Suppressor macrophage (primary cell): Measurements from ENCODE around the gene AMPD2.
A peak's percentile ranks its signal among the peaks of the same experiment; 100 is the strongest.

Experiments
- DNase-seq, 4 experiments: peaks; one replicate each; pipeline ENCODE4 v3.0.0-alpha.2; 2020 to 2022
- total RNA-seq, 17 experiments: gene quantifications; one replicate each; lab custom pipeline; 2026; ENCODE audit warnings: mixed read lengths in 6 of 17, inconsistent platforms in 3 of 17; lab: John Stamatoyannopoulos, UW

The AMPD2 gene
- total RNA-seq: 55.8 to 116 (median 88.6) reads per million in 17 experiments

DNA sequence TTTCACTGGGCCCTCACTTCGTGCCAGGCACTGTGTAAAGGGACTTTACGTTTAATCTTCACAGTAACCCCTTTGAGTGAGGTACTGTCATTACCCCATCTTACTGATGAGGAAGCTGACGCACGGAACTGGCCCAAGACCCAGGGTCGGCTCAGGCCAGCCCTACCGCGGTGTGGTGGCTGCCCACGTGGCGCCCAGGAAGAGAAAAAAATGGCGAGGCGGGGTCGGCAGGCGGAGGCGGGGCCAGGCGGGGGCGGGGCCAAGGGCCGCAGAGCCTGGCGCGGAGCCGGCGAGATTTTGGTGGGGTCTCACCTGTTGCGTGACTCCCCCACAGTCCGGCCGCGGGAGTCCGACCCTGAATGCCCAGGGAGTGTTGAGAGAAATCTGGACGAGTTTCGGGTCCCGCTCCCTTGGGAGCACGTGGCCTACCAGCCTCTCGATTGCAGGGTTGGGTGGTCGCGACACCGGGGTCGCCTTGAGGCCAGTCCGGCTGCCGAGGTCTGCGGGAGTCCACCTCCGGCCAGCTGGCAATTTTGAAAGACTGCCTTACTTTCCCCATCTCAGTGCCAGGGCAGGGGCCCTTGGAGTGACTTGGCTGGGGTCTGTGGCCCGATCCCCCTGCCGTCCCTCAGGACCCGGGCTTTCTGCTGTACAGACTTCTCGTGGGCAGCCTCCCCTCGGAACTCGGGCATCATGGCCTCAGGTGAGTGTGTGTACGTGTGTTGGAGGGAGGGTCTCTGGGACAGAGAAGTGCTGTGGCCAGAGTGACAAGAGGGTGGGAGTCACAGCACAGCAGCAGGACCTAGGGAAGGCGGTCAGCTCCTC is at the start of gene AMPD2, which contains the start of gene GNAT2:
TSS of gene AMPD2 (plus strand) at position 262 of the 825 bp plus-strand sequence. CDS start 1,339 bp downstream, outside the sequence.
TSS of gene GNAT2 (minus strand) at position 41 of the 825 bp plus-strand sequence. CDS start 6,746 bp downstream, outside the sequence.
- peak; percentile 94 to 98 (median 96) for DNase-seq

DNA sequence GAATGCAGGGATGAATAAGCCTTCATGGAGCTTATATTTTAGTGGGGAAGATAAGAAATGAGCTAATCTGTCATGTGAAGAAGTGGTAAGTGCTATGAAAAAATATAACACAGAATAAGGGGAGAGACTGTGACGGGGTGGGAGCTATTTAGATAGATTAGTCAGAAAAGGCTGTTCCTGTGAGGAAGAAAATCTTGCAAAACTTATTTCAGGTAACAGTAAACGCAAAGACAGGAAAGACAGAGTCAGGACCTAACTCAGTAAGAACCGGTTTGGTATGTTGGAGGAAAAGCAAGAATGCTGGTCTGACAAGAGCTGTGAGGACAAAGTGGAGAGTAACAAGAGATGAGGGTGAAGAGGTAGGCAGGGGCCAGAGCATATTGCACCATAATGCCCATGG is 49.2 kb upstream of the AMPD2 start:
- no peak for DNase-seq

DNA sequence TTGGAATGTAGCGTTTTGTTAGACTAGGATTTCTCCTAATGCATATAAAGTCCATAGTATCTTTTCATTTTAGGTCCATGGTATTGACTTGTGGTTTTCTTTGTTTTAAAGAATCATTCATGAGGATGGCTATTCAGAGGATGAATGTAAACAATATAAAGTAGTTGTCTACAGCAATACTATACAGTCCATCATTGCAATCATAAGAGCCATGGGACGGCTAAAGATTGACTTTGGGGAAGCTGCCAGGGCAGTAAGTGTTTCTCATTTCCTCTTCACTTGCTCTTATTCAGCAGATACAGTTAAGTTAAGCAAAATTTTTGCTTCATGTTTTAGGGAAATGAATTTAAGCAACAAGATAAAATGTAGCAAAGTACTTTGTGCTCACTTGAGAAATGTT is 45.9 kb upstream of the AMPD2 start:
- DNase-seq: peak; percentile 68 to 88 (median 82)

DNA sequence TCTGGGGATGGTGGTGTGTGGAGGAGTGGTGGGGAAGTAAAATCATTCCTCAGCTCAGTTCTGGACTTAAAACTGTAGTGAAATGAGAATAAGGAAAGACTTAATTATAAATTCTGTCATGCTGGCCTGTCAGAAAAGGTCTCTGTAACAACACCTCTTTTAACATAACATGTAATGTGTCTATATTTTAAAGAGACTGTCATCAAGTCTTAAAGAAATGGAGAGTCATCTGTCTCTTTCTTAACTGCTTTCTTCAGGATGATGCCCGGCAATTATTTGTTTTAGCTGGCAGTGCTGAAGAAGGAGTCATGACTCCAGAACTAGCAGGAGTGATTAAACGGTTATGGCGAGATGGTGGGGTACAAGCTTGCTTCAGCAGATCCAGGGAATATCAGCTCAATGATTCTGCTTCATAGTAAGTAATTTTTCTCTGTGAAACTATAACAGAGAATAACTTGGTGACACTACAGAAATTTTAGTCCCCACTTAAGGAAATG is 40.6 kb upstream of the AMPD2 start:
- no peak for DNase-seq

DNA sequence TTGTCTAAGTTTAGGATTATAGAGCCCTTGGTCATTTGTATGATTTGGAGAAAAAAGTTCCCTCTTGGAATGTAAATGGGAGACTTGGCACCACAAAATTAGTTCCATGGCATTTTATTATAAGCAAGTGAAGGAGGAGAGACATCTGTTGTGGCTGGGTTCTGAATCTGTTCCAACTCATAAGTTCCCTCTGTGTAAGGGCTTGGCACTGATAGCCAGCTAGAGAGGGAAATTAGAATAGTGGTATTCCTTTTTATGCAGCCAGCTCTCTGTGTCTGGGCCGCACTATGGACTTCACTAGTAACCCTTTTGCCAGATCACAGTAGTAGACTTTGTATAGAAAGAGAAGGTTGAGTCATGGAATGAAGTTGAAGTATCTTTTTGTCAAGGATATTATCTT is 40.1 kb upstream of the AMPD2 start:
- DNase-seq: no peak

DNA sequence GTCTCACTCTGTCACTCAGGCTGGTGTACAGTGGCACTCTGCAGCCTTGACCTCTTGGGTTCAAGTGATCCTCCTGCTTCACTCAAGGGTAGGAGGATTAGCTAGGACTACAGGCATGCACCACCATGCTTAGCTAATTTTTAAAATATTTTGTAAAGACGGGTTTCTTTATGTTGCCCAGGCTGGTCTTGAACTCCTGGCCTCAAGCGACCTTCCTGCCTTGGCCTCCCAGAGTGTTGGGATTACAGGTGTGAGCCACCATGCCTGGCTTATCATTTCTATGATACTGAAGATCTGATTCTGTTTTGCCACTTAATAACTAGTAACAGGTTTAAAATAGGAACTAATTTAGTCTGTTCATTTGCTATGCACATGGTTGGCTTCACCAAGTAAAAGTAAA is 37.6 kb upstream of the AMPD2 start:
- no peak for DNase-seq

DNA sequence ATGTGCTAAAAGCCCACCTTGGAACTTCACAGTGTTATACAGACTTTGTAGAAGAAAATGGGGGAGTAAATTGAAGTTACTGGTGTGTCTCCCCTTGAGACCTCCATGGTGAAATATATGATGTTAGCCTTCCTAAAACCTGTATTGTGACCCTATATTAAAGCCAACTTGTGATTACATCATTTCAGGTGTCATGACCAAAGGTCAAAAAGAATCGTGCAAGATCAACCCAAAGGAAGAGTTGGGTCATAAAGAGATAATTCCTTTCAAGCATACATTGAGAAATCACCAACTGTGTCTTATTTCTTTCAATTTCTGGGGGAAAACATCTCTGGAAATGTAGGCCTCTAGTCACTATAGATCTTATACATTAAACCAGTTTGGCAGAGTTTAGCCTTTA is 34.9 kb upstream of the AMPD2 start:
- DNase-seq: no peak

DNA sequence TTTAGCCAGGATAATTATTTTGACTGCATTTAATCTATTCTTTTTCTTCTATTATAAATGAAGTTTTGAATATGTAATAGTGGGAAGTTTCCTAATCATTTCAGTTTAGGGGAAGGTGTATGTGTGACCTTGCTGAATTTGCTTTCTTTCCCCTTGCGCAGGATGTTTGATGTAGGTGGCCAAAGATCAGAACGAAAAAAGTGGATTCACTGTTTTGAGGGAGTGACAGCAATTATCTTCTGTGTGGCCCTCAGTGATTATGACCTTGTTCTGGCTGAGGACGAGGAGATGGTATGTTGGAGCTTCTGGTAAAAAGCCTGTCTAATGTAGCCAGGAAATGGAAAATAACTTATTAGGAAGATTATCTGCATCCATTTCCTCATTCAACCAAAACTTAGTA is 33.6 kb upstream of the AMPD2 start:
- no peak for DNase-seq

DNA sequence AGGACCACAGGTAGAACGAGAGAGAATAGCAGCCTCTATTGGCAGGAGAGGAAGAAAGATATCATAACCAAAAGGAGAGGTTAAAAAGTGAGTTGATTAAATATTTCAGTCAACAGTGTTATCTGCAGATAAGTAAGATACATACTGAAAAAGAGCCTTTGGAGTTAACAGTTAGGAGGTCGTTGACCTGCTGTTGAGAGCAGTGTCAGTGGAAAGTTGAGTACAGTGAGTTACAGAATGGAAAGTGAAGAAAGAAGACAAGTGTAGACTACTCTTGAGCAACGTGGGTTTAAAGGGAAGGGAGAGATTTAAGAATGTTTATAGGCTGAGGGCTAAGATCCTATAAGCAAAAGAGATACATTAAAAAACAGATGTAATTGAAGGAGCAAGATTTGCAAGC is 30.5 kb upstream of the AMPD2 start:
- no peak for DNase-seq

DNA sequence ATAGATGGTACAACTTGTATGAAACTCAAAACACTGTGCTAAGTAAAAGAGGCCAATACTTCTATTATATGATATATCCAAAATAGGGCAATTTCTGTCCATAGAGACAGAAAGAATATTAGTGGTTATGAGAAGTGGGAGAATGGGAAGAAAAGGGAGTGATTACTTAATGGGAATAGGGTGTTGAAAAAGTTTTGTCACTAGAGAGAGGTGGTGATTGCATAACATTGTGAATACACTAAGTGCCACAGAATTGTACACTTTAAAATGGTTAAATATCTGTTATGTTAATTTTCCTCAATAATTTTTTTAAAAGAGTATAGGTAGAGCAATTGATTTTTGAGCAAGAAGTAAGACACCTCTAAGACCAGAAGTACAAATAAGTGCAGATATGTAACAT is 30.0 kb upstream of the AMPD2 start:
- no peak for DNase-seq

DNA sequence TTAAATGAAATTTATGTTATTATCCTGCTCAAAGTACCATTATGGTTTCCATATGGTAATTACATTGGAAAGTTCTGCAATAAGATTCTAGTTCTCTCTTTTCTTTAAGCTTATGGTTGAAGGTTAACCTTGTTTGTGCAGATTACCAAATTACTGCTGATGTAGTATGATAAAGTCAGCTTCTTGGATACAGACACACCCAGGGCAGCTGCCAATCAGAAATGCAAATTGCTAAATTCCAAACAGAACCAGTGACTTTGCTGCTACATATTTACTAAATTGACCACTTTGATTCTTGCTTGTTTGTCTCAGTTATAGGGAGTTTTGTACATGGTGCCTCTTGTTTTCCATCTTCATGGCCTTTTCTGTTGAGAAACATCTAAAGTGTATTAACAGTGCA is 26.7 kb upstream of the AMPD2 start:
- DNase-seq: no peak

DNA sequence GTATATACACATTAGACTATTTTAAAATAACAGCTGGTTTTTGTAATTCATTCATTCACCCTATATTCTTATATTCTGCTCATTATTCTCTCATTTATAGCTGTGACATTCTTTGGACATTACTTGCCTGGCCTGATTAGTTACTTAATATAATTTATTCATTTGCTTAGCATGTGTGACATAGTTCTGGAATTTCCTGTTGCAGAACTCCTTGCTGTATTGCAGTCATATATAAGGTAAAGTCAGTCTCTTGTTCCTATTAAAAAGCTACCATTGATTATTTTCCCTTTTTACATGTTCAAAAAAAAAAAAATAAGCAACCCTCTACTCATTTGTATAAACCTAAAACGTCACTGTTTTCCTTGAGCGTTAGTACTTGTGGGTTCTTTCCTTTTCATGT is 24.1 kb upstream of the AMPD2 start:
- DNase-seq: no peak

DNA sequence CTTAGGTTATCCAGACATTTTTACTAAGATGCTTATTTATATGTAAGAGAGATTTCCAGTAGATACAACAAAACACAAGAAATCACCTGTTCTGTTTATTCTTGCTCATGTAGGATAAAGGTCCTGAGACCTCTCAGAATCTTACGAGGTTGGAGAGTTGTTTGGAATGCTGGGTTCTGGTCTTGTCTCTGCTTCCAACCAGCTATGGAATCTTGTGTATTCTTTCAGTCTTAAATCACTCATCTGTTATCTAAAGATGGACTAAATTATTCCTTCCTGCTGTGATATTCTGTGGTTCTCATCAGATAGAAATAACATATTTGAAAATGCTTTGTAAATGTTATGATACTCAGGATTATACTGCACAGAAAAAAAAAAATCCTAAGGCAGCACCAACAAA is 21.5 kb upstream of the AMPD2 start:
- no peak for DNase-seq

DNA sequence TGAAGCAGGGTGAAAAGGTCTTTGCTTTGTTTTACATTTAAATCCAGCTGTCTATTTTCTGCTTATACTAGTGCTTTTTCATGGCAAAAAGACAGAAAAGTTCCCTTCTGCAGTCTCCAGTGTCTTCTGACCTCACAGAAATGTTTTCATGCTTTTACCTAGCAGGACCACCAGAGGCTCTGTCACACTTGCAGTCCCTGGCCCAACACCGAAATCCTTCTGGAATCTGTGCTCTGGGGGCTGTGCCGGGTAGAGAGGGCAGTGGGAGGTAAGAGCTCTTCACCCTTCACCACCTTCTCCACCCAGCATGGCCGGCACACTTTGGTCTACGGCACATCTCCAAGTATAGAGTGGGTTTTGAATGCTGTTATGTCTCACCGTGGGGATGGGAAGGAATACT is 21.0 kb upstream of the AMPD2 start:
- no peak for DNase-seq

DNA sequence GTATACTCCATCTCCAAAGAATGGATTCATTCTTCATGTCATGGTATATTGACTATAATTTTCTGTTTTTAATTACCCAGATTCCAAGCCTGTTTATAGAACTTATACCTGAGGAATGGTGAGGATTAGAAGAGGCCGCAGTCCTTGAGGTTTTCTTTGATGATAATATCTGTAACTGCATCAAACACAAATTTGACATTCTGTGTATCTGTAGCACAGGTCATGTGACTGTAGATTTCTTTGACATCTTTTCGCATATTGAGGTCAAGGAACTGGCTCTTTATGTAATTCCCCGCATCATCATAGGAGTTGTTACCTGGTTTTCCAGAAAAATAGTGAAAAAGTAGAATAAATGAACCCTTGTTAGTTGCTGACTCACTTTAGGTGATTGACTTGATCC is 16.4 kb upstream of the AMPD2 start:
- no peak for DNase-seq

DNA sequence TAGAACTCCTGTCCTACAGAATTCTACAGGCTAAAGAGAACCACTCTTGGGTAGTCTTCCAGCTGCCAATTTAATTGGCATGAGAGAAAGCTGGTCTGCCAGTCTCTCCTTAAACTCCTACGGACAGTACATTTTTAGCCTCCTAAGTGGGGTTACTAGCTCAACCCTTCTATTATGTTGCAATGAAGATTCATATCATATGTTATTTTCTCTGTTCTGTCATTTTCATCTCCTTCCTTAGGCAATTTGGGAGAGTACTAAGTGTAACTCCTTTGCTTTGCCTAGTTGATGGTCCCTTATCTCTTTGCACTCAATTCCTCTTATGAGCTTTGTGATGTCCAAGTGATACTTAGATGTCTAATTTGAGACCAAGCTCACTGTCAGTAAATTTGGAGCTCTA is 14.3 kb upstream of the AMPD2 start:
- no peak for DNase-seq

DNA sequence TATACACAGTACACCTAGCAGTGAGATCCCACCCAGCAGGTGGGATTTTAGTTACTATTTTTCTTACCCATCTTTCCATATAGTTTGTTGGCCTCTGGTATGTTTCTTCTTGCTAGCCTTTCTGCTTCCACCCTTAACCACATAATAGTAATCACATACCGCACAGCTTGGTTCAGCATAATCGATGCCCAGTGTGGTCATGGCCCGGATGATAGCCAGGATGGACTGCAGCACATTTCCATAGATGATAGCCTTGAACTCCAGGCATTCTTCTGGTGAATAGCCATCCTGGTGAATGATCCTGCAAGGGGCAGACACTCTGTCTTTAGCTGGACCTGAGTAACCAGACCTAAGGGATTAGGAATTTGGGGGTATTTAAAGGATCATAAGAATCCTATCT is 9.8 kb upstream of the AMPD2 start:
- no peak for DNase-seq

DNA sequence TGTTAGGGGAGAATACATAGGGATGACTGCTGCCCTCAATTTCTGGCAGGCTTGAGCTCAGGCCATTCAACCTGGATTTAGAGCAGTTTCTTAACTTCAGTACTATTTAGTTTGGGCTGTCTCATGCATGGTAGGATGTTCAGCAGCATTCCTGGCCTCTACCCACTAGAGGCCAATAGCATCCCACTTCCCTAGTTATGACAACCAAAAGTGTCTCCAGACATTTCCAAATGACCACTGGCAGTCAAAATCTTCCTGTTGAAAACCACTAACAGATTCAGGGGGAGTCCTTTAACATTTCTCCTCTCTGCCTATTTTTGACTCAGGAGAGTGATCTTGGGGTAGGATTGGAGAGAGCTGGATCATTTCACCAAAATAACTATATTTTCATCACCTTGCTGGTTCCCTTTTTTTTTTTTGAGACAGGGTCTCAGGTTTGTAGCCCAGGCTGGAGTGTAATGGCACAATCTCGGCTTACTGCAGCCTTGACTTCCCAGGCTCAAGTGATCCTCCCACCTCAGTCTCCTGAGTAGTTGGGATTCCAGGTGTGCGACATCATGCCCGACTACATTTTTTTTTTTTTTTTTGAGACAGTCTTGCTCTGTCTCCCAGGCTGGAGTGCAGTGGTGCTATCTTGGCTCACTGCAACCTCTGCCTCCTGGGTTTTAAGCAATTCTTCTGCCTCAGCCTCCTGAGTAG is 8.9 kb upstream of the AMPD2 start:
- peak in 1 of 4 experiments; percentile 2 for DNase-seq

DNA sequence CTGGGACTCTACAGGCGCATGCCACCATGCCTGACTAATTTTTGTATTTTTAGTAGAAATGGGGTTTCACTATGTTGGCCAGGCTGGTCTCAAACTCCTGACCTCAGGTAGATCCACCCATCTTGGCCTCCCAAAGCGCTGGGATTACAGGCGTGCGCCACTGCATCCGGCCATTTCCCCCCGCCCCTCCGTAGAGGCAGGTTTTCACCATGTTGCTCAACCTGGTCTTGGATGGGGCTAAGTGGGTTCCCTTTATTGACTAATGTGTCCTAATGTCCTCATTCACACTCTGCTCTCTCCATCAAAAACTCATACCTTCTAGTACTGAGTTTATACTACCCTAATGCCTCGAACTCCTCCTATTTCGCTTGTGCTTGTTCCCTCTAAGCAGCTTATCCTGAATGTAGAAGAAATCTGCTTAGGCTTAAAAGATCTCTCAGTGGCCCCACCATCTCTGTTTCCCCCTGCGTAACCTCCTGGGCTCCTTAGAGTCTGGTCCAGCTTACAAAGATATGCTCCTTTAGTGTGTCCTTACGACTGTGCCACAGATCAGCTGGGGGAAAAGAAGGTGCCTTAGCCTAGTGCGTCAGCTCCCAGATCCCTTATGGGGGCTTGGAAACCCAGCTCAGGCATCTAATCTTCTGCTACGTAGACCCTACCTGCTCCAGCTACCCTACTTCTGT is 8.2 kb upstream of the AMPD2 start:
- DNase-seq: no peak

DNA sequence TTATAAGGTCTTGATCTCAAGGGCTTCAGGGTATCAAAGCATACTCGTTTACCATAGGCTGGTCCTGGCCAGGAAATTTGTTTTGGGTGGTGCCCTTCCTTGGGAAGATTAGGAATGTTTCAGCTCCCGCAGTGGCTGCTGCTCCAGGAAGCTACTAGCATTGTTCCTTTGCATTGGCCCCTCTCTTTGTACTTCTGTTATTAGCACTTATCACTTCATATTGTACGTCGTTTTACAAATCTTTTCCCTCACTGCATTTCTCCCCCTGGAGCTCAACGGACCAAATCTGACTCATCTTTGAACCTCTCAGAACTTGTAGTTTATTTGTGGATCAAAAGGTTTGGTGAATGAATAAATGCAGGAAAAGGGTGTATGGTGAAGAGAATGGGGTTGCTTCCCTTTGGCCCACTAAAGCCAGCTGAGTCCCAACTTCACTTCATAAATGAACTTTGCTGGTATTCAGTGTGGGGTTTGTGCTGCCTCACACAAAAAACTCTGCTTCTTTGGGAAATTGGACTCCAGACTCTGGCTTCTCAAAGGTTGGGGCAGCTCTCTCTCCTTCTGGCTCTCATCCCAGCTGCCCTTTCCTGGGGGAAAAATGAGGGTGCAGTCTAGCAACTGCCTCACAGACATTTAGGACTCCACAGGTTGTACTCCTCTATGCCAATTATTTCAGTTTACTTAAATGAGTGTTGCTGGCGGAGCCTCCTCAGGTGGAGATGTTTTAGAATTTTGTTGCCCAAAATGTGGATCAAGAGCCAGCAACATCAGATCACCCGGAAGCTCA is 6.1 kb upstream of the AMPD2 start:
- DNase-seq: no peak

DNA sequence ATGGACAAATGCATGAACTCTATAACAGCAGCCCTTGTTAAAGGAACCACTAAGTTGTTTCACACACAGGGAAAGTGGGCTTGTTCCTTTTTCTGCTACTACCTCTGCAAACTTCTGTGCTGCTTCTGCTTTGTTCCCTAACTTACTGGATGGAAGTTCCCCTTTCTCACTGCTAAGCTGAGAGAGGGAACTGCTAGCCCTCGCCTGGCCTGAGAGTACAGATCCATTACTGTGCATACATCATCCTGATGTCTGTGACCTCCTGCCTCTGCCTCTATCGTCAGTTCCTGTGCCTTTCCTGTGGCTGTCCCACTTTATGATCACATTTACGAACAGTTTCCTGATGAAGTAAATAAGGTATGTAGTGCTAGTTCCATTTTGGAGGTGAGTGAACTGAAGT is 3.8 kb upstream of the AMPD2 start:
- DNase-seq: peak; percentile 93 to 99 (median 94)

DNA sequence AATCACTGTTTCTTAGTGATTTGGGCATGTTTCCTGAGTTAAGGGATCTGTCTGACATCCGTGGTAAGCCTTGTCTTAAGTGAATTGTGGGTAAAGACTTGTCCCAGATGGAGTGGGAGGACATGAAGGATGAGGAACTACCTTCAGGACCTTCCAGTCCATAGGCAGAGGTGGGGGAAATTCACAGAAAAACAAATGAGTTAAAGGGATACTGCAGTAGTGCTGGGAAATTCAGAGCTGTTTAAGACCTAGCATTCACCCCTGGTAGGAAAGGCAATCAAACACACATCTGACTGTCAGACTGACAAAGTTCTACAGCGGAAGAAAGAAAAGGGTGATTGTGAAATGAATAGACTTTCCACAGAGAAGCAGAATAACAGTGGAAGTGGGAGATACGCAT is 3.2 kb upstream of the AMPD2 start:
- peak; percentile 57 to 83 (median 76) for DNase-seq
